Measurements from ENCODE around the gene SUDS3. TPM values are rescaled to one million over a fixed set of nuclear protein-coding genes. Genes with fewer than 3 reads are reported as not detected.

Gene SUDS3, protein sequence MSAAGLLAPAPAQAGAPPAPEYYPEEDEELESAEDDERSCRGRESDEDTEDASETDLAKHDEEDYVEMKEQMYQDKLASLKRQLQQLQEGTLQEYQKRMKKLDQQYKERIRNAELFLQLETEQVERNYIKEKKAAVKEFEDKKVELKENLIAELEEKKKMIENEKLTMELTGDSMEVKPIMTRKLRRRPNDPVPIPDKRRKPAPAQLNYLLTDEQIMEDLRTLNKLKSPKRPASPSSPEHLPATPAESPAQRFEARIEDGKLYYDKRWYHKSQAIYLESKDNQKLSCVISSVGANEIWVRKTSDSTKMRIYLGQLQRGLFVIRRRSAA
- total RNA-seq = 34.5 and 35.9 TPM in 2 replicates

DNA sequence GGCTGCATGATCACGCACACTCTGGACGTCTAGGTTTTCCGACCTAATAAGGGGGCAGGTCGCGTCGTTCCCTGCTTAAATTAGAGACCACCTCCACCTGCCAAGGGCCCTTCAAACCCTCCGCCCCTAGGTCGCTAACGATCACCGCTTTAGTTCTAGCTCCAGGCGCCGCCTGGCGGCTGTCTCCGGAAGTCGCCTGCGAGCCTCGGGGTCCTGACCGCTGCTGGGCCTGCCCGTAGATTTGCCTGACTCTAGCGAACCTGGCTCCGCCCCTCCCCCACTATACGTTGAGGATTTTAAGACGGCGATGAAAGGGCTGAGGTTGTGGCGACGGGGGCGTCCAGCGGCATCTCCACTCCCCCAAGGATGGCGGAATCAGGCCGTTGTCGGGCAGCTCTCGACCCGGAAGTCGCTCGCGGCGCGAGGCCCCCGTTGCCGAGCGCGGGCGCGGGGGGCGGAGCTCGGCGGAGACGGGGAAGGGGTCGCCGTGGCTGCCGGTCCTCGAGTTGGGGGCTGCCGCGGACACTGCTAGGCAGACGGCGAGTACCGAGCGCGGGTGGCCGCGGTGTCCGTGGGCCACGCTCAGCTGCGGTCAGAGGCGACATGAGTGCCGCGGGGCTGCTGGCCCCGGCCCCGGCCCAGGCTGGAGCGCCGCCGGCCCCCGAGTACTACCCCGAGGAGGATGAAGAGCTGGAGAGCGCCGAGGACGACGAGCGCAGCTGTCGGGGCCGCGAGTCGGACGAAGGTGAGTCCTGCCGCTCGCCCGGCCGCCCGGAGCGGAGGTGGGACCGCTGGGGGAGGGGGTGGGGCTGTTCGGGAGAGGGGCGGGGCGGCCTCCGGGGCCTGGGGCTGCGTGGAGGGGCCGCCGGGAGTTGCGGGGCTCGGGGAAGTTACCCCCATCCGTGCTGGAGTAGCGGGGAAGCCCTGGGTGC is at the start of gene SUDS3:
SUDS3 (plus strand) TSS at position 467 of the 932 bp plus-strand sequence; CDS start at position 604, 137 bp downstream.

DNA sequence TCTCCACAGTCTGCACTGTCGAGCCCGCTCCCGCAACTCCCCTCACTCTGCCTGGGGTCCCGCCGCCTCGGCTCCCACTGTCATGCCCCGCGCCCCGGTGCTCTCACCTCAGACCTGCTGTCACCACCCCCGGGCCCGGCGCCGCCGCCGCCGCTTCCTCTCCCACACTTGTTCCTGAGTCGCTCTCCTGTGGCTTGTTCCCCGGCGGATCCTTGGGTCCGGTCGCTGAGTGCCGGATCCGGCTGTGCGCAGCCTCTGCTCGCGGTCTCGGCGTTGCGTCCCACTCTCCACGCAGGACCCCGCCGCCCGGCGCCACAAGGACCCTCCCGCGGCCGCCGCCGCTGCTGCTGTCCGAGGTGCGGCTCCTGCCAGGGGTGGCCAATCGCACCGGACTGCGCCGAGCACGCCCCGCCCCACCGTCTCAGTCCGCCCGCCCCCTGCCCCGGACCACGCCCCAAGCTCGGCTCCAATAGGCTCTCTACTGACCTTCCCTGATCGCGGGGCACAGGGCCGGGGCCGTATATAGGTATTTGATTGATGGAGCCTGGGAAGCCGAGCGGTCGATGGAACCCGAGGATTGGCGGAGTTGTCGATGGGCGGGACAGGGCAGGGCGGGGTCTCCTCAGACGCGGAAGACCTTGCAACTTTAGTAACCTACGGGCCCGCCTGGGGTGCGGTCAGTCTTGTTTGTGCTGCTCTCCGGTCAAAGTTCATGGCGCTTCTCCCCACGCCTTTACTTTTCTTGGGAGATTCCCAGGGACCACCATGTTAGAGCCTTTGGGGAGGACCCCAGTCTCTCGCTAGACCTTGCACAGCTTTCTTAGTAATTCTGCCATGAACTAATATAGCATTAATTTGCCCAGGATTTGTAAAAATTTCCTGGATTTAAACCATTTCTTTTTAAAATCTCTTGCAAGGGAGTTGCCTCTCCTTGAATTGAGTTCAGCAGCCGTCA is 3.5 kb upstream of the SUDS3 start, which contains the start of gene TAOK3:
TAOK3 (minus strand) TSS at position 367 of the 955 bp plus-strand sequence. CDS start 117,340 bp downstream, outside the sequence.

Other genes starting within 250 kb of the SUDS3 start
- gene PEBP1, start 240.4 kb upstream of the SUDS3 start, total RNA-seq = 147 and 153 TPM in 2 replicates
- gene TAOK3, start 3.6 kb upstream of the SUDS3 start, total RNA-seq = 21.5 and 37.3 TPM in 2 replicates